Measurements from ENCODE around the gene XYLT1.
"Not testable (repeated sequence)": the region's sequence is repeated elsewhere in the genome, so short reads cannot be mapped to it uniquely, and the experiment has no call there.

Gene XYLT1

DNA sequence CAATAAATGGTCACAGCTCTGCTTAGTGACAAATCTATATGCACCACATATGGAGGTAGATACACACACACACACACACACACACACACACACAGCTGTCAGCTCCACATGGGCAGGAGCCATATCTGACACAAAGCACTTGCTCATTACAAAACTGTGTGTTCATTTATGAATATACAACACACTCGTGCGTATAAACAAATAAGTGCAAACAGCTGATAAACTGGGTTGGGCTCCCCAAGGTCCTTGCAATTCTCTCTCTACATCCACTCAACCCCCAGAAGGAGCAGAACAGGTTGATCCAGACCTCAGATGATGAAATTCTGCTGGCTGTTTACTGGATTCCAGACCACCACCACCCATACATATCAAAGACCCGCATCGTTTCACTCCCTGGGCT is 140.7 kb downstream of the XYLT1 start:
- DNase-seq, result no peak

DNA sequence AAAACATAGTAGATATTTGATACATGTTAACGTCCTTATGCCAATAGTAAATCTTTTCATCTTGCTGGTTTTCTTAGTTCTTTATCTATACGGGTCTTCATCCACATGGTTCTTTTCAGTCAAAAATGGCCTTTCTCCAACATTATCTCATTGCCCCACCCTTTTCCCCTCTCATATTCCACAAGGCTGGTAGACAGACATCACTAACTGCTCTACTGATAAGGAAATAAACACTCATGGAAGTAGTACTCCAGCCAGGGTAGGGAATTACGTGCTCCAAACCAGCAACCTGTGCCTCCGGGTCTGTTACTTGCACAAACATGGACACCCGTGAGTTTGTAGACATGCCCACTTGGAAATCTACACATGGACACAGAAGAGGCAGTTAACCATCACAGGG is 141.4 kb downstream of the XYLT1 start:
- no peak for DNase-seq

DNA sequence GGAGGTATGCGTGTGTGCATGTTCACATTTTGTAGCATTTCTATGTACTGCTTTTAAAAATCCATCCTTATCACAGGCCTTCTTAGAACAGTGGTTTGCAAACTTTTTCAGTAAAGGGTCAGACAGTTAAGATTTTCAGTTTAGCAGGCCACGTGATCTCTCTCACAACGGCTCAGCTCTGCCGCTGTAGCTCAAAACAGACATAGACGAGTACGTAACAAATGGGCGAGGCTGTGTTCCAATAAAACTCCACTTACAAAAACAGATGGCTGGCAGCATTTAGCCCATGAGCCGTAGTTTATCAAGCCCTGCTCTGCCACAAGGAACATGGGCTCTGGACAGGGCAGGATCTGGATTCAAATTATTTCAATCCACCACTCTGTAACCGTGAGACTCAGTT is 141.8 kb downstream of the XYLT1 start:
- DNase-seq, result no peak

DNA sequence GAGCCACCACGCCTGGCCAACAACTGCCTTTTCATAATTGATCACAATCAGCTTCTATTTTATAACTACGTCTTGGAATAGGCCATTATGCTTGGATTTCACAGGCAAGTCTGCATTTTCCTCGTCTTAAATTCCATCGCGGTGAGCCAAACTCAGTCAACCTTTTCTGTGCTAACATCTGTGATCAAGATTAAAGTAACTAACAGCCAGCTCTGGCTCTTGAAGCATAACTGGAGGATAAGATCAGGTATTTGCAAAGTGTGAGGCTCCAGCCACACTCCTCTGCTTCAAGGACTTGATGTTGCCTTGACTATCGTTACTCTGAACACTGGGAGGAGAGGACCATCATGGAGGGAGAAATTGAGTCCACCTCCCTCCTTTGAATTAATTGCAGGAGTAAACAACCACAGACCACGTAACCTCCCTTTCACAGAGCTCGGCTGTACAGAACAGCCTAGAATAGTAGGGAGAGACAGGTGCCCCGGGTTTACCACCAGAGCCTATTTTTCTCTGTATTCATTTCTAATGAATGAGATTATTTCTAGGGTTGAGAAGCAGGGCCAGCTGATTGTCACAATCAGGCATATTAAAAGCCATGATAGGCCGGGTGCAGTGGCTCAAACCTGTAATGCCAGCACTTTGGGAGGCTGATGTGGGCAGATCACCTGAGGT is 143.0 kb downstream of the XYLT1 start:
- DNase-seq, result no peak

DNA sequence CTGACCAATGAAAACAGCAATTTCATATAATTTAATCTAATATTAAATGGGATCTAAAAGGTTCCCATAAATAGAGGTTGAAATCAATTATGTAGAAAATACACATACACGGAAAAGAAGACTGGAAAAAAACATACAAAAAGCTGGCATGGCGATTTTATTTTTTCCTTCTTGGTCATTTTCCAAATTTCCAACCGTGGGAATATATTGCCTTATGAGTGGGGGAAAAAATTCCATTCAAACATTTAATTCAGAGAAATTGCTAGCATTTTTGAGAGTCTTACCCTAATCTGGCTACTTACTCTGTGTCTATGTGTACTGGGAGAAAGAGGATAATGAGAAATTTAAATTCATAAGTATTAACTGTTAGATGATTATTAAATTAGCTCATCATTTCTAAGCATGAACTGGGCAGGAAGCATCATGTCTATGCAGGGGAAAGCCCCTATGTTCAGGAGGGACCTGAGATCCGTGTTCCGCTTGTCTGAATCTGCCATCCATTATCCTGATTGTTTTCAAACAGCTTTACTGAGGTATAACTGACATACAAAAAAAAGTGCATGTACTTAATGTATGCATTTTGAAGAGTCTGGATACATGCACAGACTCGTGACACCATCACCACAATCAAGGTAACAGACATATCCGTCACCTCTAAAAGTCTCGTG is 145.2 kb downstream of the XYLT1 start:
- no peak for DNase-seq

DNA sequence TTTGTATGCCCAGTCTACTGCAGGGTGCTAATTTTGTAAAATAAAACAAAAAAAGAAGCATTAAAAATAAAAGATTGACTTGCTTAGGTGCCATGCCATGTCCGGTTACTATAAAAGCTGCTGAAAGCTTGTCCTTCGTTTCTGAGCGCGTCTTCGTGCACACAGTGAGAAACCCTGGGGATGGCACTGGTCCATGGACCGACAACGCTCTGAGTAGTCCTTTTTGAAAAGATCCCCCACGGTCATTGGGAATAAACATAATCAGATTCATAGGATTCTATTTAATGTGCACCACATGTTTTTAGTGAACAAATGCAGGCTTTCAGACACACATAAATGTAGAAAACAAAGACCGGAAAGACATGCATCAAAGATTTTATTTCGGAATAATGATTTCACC is 146.3 kb downstream of the XYLT1 start:
- no peak for DNase-seq

DNA sequence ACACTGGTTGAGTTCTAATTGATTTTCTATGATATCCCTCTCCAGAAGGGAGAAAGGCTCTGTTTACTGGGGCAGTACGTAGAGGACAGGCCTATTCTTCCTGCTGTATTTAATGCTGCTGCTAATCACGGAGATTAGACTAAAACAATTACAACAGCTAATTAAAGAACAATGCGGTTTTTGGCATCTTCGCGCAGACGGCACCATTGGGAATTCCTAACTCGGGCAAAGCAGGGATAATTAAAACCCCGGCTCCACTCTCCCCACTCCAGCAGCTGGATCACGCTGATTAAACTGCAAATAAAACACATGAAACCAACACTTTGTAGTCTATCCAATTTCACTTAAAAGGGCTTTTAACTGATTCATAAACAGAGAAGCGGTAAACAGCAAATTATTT is 147.6 kb downstream of the XYLT1 start:
- DNase-seq, result no peak

DNA sequence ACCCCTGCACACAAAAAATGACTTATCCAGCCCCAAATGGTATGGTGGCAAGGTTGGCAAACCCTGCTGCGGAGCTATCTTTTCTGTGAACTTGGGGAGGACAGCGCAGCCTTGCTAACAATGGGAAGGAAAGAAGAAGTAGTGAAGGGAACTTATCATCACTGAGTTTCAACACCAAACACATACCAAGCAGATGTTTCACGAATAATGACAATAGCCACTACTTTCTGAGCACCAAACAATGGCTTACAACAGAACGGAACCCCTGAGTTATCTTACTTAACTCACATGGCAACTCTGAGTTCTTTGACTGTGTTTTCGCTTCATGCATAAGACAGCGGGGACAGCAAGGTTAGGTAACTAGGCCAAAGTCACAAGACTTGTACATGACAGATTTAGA is 148.9 kb downstream of the XYLT1 start:
- no peak for DNase-seq

DNA sequence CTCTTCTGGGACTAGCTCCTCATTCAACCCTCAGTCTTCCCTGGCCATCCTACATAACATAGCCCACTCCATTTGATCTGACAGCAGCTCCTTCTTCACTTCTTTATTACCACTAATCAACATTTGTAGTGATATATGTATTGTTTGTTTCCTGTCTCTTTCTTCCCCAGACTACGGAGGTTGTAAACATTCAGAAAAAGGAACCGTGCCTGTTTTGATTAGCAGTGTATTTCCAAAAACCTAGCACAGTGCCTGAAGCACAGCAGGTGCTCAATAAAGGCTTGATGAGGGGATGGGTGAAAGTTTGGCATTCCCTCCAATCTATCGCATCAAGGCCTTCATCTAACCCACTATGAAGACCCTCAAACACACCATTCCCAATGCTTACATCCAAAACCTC is 150.8 kb downstream of the XYLT1 start:
- no peak for DNase-seq

DNA sequence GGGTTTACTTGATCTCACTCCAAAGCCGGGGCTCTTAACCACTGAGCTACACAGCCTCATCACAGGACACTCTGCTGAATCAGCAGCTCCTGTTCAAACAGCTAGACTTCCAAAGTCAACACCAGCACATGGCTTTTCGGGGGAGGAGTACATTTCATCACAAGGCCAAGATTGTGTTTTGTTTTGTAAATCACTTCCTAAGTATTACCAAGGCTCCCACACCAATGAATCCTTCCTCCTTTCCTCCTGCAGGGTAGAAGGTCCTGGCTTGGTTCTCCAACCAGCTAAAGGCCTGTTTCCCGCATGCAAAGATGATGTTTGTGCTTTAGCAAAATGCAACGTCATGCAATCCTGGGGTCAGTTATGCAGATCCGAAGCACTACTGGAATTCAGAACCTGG is 152.5 kb downstream of the XYLT1 start:
- no peak for DNase-seq

DNA sequence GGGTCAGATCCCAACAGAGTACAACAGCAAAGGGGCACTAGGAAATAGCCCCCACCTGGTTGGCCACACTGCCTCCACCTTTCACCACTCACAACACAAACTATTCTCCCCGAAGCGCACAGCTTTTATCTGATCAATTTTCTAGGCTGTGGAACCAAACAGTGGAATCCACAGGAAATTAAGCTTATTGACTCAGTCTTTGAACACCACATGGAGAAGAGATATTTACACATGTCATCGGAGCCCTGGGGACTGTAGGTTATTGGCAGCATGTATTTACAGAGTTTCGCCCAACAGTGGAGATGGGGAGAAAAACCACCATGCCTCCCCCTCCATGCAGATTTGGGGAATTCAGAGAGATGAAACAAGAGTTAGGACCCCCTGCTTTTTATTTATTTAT is 154.8 kb downstream of the XYLT1 start:
- DNase-seq, result no peak

DNA sequence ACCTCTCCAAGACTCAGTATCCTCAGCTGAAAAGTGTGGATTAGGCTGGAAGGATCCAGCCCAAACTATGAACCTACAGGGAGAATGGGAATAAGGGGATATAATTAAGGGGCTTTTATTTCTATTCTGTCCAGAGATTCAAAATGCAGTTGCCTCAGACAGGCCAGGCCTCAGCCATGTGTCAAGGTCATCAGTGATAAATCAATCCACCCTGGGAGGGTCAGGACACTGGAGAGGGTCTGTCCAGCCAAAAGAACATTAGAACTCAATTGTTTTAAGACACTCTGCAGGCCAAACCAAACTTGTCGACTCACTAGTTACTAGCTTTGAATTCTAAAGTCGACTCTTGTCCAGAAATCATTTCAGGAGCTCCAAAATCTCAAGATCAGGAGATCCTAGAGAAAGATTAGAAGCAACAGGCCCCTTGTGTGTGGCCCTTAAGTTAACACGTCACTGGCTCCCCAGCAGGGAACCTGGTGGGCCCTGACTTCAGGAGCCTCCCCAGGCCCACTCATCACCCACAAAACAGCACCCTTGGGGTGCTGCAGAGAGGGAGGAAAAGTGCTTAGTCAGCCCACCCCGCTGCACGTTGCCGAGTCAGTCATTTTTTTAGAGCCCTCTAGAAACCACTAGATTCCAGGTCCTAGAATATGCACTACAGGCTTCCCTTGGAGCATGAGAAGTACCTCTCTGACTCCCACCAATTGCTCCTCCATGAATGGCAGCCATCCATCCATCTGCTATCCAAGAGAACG is 156.8 kb downstream of the XYLT1 start:
- DNase-seq, result no peak

DNA sequence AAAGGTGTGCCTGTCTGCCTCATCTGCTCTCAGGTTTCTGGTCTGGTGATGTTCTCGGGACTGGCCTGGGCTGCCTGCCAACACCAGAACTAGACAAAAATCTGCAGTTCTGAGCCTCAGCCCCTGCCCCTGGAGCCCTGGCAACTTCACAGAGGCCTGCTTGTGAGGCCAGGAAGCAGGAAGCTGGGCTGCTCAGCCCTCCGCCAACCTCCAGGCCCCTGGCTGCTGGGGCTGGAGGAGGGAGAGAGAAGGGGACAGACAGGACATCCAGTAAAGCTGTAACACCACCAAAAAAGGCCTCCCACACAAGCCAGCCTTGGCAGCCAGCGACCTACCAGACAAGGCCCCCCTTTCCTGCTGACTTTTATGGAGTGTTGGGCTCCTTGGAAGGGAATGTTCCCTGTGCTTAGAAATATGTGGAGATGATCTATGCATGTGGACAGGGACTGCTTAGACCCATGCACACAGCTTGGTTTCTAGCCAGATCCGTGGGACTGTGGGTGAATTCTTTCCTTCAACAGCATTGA is 157.6 kb downstream of the XYLT1 start:
- no peak for DNase-seq

DNA sequence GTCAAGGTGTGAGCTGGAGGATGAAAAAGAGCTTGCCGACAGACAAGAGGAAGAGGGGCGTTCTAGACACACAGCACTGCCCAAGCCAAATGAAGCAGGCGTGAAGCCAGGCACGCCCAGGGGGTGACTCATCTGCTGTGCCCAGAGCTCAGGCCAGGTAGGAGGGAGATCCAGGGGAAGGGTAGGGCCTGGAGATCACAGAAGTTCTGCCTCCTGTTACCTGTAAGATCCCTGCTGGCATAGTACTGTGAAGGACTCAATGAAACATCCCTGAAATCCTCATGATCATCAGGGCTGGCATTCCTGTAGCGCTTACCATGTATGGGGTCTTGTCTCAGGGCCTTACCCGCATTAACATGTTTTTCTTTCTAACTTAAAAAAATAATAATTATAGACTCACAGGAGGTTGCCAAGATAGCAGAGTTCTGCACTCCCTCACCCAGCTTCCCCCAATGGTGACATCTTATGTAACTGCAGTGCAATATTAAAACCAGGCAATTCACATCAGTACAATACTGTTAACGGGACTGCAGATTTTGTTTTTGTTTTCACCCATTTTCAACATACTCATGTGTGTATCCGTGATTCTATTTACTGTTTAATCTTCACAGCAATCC is 158.6 kb downstream of the XYLT1 start:
- no peak for DNase-seq

DNA sequence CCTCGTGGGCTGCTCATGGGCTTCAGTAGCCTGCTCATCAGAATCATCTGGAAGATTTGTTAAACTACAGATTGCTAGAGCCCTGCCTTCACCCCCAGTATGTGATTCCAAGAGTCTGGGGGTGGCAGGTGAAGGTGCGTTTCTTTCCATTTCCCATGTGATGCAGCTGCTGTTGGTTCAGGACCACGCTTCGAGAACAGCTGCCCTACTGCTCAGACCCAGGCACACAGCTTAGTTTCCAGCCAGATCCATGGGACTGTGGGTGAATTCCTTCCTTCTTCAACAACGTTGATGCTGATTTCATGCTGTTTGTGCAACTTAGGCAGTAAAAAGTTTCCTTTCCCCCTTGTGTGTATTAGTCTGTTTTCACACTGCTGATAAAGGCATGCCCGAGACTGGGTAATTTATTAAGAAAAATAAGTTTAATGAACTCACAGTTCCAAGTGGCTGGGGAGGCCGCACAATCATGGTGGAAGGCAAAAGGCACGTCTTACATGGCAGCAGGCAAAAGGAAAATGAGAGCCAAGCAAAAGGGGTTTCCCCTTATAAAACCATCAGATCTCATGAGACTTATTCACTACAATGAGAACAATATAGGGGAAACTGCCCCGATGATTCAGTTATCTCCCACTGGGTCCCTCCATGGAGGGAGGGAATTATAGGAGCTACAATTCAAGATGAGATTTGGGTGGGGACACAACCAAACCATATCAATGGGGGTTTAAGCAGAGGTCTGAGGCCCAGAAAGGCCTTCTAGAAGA is 159.2 kb downstream of the XYLT1 start:
- DNase-seq, result no peak

DNA sequence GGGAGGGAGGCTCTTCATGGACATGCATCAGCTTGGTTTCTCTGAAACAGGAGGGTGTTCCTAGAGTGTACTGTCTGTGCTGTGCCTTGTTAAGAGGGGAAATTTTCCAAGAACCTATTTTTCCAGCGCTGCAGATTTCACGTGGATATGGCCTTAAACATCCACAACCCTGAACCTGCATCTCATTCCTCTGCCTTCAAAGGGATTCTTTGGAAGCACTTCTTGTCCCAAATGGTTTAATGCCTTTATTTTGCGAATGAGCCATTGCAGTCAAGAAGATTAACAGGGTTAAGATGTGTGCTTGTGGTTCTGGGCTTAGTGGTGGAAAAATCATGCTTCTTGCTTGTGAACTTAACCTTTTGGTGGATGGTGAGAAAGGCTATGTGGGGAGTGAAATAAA is 161.2 kb downstream of the XYLT1 start:
- no peak for DNase-seq

DNA sequence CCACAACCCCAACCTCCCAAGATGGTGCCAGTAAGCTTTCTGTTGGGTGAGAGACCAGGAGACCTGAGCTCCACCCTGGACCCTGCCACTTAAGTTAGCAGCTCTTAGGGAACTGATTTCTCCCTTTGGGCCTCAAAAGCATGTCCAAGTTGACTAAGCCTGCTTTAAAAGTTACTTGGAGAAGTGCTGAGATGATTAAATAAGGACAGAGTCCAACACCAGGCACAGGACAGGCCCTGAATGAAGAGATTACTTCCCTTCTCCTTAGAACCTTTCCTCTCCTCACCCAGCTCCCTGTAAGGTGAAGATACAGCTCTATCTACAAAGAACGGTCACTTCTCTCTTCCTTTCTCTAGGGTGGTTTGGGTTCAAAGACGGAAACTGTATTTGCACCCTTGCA is 162.6 kb downstream of the XYLT1 start:
- DNase-seq, result no peak

DNA sequence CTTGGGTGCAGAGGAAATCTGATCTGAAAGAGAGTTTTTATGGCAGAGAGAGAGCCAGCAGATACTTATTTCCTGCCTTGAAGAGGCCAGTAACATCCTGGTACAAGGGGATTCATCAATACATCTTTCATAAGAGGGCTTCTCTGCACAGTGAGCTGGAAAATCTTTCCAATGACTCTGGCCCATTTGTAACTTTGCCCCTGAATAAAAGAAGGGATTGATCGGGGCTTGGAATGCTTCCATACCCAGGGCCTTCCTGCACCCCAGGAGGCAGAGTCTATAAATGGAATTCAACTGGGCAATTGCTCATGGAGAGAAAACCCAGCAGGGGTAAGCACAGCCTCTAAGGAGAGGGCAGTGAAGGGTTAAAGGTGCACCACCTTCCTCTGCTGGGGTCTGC is 163.3 kb downstream of the XYLT1 start:
- DNase-seq, result no peak

DNA sequence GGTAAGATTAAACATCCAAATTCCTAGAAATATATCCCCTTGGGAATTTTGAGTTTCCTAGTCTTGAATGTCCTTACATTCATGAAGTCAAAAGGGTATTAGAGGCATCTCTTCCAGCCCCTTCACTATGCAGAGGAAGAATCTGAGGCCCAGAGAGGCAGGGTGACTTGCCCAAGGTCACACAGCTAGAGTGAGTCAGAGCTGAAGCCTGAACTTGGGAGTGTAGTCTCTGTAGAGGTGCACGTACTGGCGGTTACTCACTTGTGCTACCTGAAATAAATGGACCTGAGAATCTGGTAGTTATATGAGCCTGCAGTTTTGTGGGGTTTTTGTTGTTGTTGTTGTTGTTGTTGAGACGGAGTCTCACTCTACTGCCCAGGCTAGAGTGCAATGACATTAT is 164.0 kb downstream of the XYLT1 start:
- no peak for DNase-seq

DNA sequence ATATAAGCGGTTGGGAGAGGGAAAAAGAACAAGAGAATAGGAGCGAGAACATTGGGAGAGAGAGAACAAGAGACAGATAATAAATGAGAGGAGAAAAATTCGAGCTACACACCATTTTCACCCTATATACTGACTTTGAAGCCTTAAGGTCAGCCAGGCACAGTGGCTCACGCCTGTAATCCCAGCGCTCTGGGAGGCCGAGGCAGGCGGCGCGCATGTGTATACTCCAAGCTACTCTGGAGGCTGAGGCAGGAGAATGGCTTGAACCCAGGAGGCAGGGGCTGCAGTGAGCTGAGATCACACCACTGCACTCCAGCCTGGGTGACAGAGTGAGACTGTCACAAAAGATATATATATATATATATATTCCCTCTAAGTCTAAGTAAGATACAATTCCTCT is 164.5 kb downstream of the XYLT1 start:
- DNase-seq, result not testable (repeated sequence)

DNA sequence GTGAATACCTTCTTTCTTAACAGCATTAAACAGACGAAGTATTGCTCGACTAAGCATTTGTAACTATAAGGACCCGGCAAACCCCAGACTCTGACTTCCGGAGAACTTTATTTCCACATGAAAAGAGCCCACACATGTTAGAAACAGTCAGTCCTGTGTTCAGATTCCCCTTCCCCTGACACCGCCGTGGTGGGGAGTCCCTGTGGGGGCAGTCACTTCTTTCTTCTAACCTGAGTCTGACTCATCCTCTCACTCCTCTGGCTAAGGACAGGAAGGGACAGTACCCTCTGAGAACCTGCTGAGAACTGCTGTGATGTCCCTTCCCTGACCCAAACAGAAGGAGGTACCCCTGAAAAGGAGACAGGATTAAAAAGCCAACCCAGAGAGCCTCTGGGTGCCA is 165.1 kb downstream of the XYLT1 start:
- DNase-seq, result no peak

DNA sequence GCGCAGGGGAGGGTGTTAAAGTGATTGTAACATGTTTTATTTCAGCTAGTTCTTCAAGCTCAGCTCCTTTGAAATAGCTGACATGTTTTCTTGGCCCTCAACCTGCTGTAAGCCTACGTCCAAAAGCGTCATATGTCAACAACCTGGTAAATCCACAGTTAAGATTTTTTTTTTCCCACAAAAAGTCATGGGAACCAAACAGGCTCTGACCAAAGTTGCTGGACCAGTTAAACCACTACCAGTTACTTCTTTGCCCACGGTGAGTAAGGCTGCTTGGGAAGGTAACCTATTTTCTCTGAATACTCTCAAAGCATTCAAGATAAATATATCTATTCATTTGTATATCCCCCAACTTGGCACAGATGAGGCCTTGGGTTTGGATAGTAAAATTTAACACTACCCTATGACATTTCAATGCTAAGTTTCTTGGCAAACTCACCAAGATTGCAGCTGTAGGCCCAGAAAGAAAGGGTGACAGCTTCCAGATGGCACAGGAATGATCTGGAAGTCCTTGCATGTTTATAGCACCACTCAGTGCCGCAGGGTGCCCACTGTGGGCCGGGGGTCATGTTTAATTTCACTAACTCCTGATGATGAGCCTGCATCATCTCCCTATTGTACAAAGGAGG is 166.2 kb downstream of the XYLT1 start:
- DNase-seq, result no peak

Data from activated CD4-positive, alpha-beta T cell treated with anti-CD3 and anti-CD28 coated beads for 1 hour (primary cell).